ENCODE results near the gene DEPP1. TPM values are rescaled to one million over a fixed set of nuclear protein-coding genes. Genes with fewer than 3 reads are reported as not detected.

The DEPP1 gene
- total RNA-seq, 2 experiments from 2014 or later: 0.28 to 0.34 TPM

- DNase-seq (no peak), ATAC-seq (no peak)
- ChIA-PET POLR2A (no interaction called here), CTCF (no interaction called here)
- Mint-ChIP-seq H3K9me3 (ENCODE audit: low read depth) (no peaks in the 10 kb centered on the region), H3K27me3 (no peaks in the 10 kb centered on the region), H3K36me3 (ENCODE audit: low read depth) (no peaks in the 10 kb centered on the region), H3K27ac (no peak overlapping the region), H3K4me1 (no peaks in the 10 kb centered on the region), H3K4me3 (no peak overlapping the region)
- intact Hi-C loops (cut with DNase I, micrococcal nuclease): no loop called here
Measured at GRCh38 chr10:44983895-44984278, 5.3 kb upstream of the DEPP1 start.

DNA sequence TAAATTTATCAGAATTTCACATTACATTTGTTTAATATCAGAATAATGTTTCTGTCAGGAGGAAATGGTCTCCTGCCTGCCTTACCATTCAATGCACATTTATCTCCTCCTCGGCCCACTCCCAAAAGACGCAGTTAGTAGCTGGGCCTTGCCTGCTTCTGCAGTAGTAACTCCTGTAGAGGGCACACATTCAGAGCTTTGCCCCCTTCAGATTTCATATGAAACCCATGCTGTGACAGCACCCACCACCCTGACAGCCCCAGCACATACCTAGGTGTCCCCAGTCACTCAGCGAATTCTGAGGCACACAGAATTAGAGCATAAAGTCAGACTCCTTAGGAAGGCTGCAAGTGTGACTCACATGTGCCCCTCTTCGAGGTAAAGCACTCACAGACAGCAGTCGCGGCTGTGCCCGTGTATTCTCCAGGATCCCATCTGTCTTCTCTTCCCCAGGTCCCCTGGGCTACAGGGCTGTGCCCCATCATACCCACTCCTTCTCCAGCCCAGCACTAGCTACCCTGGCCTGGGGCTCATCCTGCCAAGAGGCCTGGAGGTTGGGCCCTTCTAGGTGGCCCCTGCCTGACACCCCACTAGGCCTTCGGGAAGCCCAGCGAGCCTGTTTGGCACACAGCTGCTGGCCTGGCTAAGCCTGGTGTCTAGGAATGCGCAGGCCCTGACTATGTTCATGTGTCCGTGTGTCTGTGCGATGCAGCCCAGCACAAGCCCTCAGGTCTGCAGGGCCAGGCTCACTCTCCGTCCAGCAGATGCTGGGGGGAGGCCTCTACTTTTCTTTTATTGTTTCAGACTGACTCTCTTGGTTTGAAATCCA is 4.7 kb upstream of the DEPP1 start:
- CTCF ChIA-PET: no interaction called here
- no peak for ATAC-seq

GRCh38 chr10:44982496-44982895 is 3.9 kb upstream of the DEPP1 start:
- Mint-ChIP-seq H3K4me1 (peaks cover 3% of the 10 kb centered on the region), H3K36me3 (ENCODE audit: low read depth) (no peaks in the 10 kb centered on the region), H3K4me3 (no peak overlapping the region), H3K27me3 (no peaks in the 10 kb centered on the region), H3K9me3 (ENCODE audit: low read depth) (no peaks in the 10 kb centered on the region), H3K27ac (no peak overlapping the region)
- DNase-seq (no peak), ATAC-seq (no peak)
- ChIA-PET CTCF (no interaction called here), POLR2A (no interaction called here)
- intact Hi-C loops (cut with DNase I, micrococcal nuclease): no loop called here

More for the DNA sequence above, 4.7 kb upstream of the DEPP1 start:
- Mint-ChIP-seq H3K27ac (no peak overlapping the region), H3K4me3 (no peak overlapping the region), H3K9me3 (ENCODE audit: low read depth) (no peaks in the 10 kb centered on the region), H3K36me3 (ENCODE audit: low read depth) (no peaks in the 10 kb centered on the region), H3K4me1 (peaks cover 3% of the 10 kb centered on the region), H3K27me3 (no peaks in the 10 kb centered on the region)
- no peak for DNase-seq
- intact Hi-C loops (cut with DNase I, micrococcal nuclease): no loop called here
- POLR2A ChIA-PET: no interaction called here

DNA sequence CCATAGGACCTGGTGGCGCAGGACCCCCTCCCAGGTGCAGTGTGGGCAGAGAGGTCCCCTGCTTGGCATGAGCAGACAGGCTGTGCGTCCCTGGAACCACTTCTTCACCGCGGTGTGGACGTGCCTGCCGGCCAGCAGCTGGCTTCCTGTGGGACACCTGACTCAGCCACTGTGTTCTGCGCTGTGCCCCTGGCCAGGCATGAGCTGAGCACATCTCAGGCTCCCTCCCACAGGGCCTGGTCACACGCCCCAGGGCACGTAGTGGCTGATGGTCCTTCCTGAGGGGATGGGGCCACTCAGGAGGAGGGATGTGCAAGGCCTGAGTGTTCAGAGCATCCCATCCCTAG is 3.5 kb upstream of the DEPP1 start:
- ATAC-seq: no peak
- CTCF ChIA-PET: no interaction called here
- no peak overlapping the region for H3K27ac Mint-ChIP-seq
- POLR2A ChIA-PET: no interaction called here
- H3K27me3 Mint-ChIP-seq: no peaks in the 10 kb centered on the region
- H3K4me1 Mint-ChIP-seq: peaks cover 3% of the 10 kb centered on the region
- H3K36me3 Mint-ChIP-seq (ENCODE audit: low read depth): no peaks in the 10 kb centered on the region
- H3K9me3 Mint-ChIP-seq (ENCODE audit: low read depth): no peaks in the 10 kb centered on the region
- intact Hi-C loops (cut with DNase I, micrococcal nuclease): no loop called here
- no peak overlapping the region for H3K4me3 Mint-ChIP-seq
- no peak for DNase-seq

GRCh38 chr10:44981172-44982113 is 2.8 kb upstream of the DEPP1 start:
- ChIA-PET CTCF (no interaction called here), POLR2A (interaction anchor here (0.7 kb wide), 1 partner anchor 1124 kb away, joined by 3 read pairs; no protein-coding TSS in a partner anchor)
- H3K27ac Mint-ChIP-seq: no peak overlapping the region
- no peaks in the 10 kb centered on the region for H3K9me3 Mint-ChIP-seq (ENCODE audit: low read depth)
- no peak overlapping the region for H3K4me3 Mint-ChIP-seq
- DNase-seq: no peak
- H3K36me3 Mint-ChIP-seq (ENCODE audit: low read depth): no peaks in the 10 kb centered on the region
- H3K4me1 Mint-ChIP-seq: peaks cover 3% of the 10 kb centered on the region
- no peaks in the 10 kb centered on the region for H3K27me3 Mint-ChIP-seq
- intact Hi-C loops (cut with DNase I, micrococcal nuclease): no loop called here
- peak; percentile 37 for ATAC-seq

- no peaks in the 10 kb centered on the region for H3K27me3 Mint-ChIP-seq
- no peak overlapping the region for H3K27ac Mint-ChIP-seq
- intact Hi-C loops (cut with DNase I, micrococcal nuclease): no loop called here
- POLR2A ChIA-PET: interaction anchor here (0.7 kb wide), 1 partner anchor 1125 kb away, joined by 3 read pairs; no protein-coding TSS in a partner anchor
- peaks cover 3% of the 10 kb centered on the region for H3K4me1 Mint-ChIP-seq
- H3K36me3 Mint-ChIP-seq (ENCODE audit: low read depth): no peaks in the 10 kb centered on the region
- no peaks in the 10 kb centered on the region for H3K9me3 Mint-ChIP-seq (ENCODE audit: low read depth)
- CTCF ChIA-PET: no interaction called here
- no peak overlapping the region for H3K4me3 Mint-ChIP-seq
- no peak for ATAC-seq
- no peak for DNase-seq
Measured at GRCh38 chr10:44980309-44981171, 1.9 kb upstream of the DEPP1 start.

DNA sequence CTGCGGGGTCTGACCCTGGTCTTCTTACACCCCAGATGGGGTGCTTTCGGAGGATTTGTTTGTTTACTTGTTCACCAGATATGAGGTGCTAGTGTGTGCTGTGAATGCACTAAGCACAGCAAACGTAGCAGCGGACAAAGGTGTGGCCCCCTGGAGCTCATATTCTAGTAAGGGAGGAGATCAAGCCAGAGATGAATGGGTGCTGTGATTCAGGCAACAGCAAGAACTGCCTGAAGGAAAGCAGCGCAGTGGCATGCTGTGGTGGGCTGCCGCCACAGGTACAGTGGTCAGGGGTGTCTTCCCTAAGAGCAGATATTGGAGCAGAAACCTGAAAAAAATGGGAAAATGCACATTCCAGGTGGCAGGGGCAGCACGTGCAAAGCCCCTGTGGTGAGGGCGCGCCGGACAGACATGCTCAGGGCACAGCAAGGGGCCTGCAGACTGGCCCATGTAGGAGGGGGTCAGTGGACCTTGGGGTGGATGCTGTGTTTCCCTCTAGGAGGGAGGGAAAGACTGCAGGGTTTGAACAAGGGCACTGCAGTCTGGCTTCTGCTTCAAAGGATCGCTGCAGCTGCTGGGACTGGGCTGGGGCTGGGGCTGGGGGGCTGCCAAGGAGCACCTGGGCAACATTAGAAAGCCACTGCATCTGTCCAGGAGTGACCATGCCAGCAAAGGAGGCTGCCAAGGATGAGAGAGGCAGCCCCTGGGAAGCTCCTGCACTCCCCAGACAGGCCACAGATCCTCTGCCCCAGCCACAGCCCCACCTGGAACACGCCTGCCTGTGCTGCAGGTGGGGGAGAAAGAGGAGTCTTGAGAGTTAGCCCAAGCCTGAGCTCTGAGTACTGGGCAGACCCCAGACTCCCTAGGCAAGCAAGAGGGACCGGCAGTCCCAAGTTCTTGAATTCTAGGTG is 927 bp upstream of the DEPP1 start:
- Mint-ChIP-seq H3K4me3 (no peak overlapping the region), H3K36me3 (ENCODE audit: low read depth) (no peaks in the 10 kb centered on the region), H3K27me3 (no peaks in the 10 kb centered on the region), H3K4me1 (peaks cover 3% of the 10 kb centered on the region), H3K27ac (no peak overlapping the region), H3K9me3 (ENCODE audit: low read depth) (no peaks in the 10 kb centered on the region)
- no peak for ATAC-seq
- ChIA-PET POLR2A (no interaction called here), CTCF (interaction anchor here (0.6 to 2.0 kb wide), 3 partner anchors 27 to 47 kb away, joined by 3 to 11 read pairs (median 3); no protein-coding TSS in a partner anchor)
- intact Hi-C loops (cut with DNase I, micrococcal nuclease): no loop called here
- no peak for DNase-seq

GRCh38 chr10:44978213-44978569 is 418 bp downstream of the DEPP1 start:
- ChIA-PET POLR2A (no interaction called here), CTCF (interaction anchor here (1.4 to 2.0 kb wide), 2 partner anchors 35 to 45 kb away, joined by 3 to 11 read pairs; no protein-coding TSS in a partner anchor)
- ATAC-seq: no peak
- H3K27me3 Mint-ChIP-seq: no peaks in the 10 kb centered on the region
- DNase-seq: no peak
- intact Hi-C loops (cut with DNase I, micrococcal nuclease): no loop called here
- H3K9me3 Mint-ChIP-seq (ENCODE audit: low read depth): no peaks in the 10 kb centered on the region
- H3K4me3 Mint-ChIP-seq: no peak overlapping the region
- H3K4me1 Mint-ChIP-seq: peaks cover 9% of the 10 kb centered on the region
- H3K36me3 Mint-ChIP-seq (ENCODE audit: low read depth): no peaks in the 10 kb centered on the region
- peak overlapping the region; percentile 33 for H3K27ac Mint-ChIP-seq

DNA sequence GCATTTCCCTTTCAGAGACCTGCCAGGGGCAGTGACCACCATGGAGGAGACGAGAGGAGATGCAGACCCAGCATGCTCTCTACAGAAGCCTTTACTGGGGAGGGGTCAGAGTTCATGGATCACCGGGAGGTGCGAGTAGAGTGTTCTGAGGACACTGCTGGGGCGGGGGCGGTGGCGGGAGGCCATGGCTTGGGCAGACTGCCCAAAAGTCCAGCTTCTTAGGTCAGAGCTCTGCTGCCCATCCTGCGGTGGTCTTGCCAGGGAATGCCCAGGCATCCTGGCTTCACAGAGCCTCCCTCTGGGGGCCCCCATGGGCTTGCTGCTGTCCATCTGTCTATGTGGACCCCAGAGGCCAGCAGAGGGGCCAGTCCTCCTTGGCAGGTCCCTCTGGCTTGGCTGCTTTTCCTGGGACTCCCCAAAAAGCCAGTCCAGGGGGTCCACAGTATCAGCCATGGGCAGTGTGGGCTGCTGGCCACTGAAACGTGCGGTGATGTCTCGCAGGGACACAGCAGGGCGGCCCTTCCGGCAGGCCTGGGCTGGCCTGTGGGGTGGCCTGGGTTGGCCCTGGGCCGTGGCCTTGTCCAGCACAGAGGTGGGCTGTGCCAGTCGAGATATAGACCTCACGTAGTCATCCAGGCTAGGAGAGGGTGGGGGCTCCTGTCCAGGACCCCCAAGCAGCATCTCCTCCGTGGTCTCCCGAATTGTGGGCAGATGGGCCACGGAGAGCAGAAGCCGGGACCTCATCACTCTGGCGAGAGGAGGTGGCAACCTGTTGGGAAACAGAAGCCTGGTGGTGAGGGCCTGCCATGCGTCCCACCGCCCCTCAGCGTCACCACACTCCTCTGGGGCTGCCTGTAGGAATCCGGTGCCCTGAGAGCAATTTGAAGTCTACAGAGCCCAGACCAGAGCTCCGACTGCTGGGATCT is 1.1 kb downstream of the DEPP1 start:
- ChIA-PET POLR2A (no interaction called here), CTCF (interaction anchor here (1.4 to 2.4 kb wide), 3 partner anchors 35 to 45 kb away, joined by 3 to 23 read pairs (median 11); no protein-coding TSS in a partner anchor)
- intact Hi-C loops (cut with DNase I, micrococcal nuclease): no loop called here
- Mint-ChIP-seq H3K9me3 (ENCODE audit: low read depth) (no peaks in the 10 kb centered on the region), H3K36me3 (ENCODE audit: low read depth) (no peaks in the 10 kb centered on the region), H3K27me3 (no peaks in the 10 kb centered on the region), H3K27ac (no peak overlapping the region), H3K4me3 (no peak overlapping the region), H3K4me1 (peaks cover 9% of the 10 kb centered on the region)
- ATAC-seq (no peak), DNase-seq (no peak)
